ENCODE data around the gene ADARB2. TPM values are rescaled to one million over a fixed set of nuclear protein-coding genes. Genes with fewer than 3 reads are reported as not detected.

The ADARB2 gene
- total and polyA plus RNA-seq, 10 of the 15 experiments (the other 5 are each of a cell fraction or from before 2014, with no cell fraction given): 0.02 to 4.1 (median 0.76) TPM

- no peaks in the 10 kb centered on the region for H3K27me3 ChIP-seq (replicated peaks in 1 of 2; ENCODE audit: control insufficient read depth in 2 of 2, insufficient read depth in 2 of 2, low read length in 1 of 2)
- H3K9ac ChIP-seq (ENCODE audit: control insufficient read depth, insufficient read depth, low read length): no peak overlapping the region
- H3K4me2 ChIP-seq (ENCODE audit: control insufficient read depth, insufficient read depth): no peak overlapping the region
- DNase-seq (ENCODE audit: low read depth, low spot score) (no peak), FAIRE-seq (no peak), ATAC-seq (no peak)
- ChIA-PET SMC1A (ENCODE audit: uncharacterized antibody, unreplicated experiment) (no interaction called here), POLR2A (no interaction called here), CTCF (interaction anchor here (1.3 to 2.5 kb wide), 2 partner anchors 11 to 18 kb away, joined by 3 to 11 read pairs; no protein-coding TSS in a partner anchor), RAD21 (ENCODE audit: unreplicated experiment) (no interaction called here)
- no peaks in the 10 kb centered on the region for H4K20me1 ChIP-seq (ENCODE audit: control insufficient read depth, insufficient read depth)
- in situ Hi-C loops (cut with MboI): no loop called here
- WGBS (ENCODE audit: insufficient coverage, insufficient replicate concordance, low lambda C conversion rate, missing lambda C conversion rate): 41% methylated on average over 15 of the region's 15 CpGs
- no peaks in the 10 kb centered on the region for H3K9me3 ChIP-seq (replicated peaks; ENCODE audit: control insufficient read depth, insufficient read depth, low read length)
- BruUV-seq (replicated peaks): no TSS peak
- no peak overlapping the region for H2AFZ ChIP-seq (ENCODE audit: control insufficient read depth, low read depth, low read length)
- H3K4me1 ChIP-seq (ENCODE audit: control insufficient read depth, insufficient read depth, low read length): no peaks in the 10 kb centered on the region
- intact Hi-C loops (cut with micrococcal nuclease; ENCODE audit: unreplicated experiment): no loop called here
- TF ChIP-seq RELB (IDR thresholded peaks at IDR 0.05; ENCODE audit: low read depth): no peak
- TF ChIP-seq BMI1 (IDR thresholded peaks at IDR 0.05; ENCODE audit: borderline replicate concordance): no peak
- no peak for TF ChIP-seq RELA (IDR thresholded peaks at IDR 0.05; ENCODE audit: borderline replicate concordance, partially characterized antibody)
- TF ChIP-seq CHD2 (IDR thresholded peaks at IDR 0.05; ENCODE audit: borderline replicate concordance, low read depth, low read length): no peak
- no peak for TF ChIP-seq USF1 (IDR thresholded peaks at IDR 0.05; ENCODE audit: borderline replicate concordance, extremely low read length, insufficient read depth, low read depth, low read length)
- no peak for TF ChIP-seq NR2F1 (conservative IDR thresholded peaks at IDR 0.05)
- no peak for TF ChIP-seq PAX5 (IDR thresholded peaks at IDR 0.05; ENCODE audit: borderline replicate concordance, low read depth, low read length)
- no peak for TF ChIP-seq YY1 (IDR thresholded peaks at IDR 0.05; ENCODE audit: low read depth, low read length)
- no peak for TF ChIP-seq IRF5 (IDR thresholded peaks at IDR 0.05; ENCODE audit: borderline replicate concordance)
- TF ChIP-seq E2F8 (IDR thresholded peaks at IDR 0.05; ENCODE audit: low read depth, partially characterized antibody): no peak
- no peak for TF ChIP-seq BRCA1 (IDR thresholded peaks at IDR 0.05; ENCODE audit: low read depth, low read length)
- no peak for TF ChIP-seq GABPA (IDR thresholded peaks at IDR 0.05; ENCODE audit: low read depth)
- no peak for TF ChIP-seq NBN (IDR thresholded peaks at IDR 0.05)
- TF ChIP-seq ZNF384 (IDR thresholded peaks at IDR 0.05; ENCODE audit: borderline replicate concordance, low read depth, low read length): no peak
- H3K36me3 ChIP-seq (ENCODE audit: control insufficient read depth in 2 of 2, insufficient read depth in 2 of 2, low read length in 1 of 2): no peaks in the 10 kb centered on the region
- H3K4me3 ChIP-seq: no peak overlapping the region
- no peaks in the 10 kb centered on the region for H3K79me2 ChIP-seq (ENCODE audit: control insufficient read depth, insufficient read depth, low read length)
- no peak overlapping the region for H3K27ac ChIP-seq (ENCODE audit: control insufficient read depth, insufficient read depth)
Observed at GRCh38 chr10:1366811-1367425, 370.4 kb downstream of the ADARB2 start.

Data from GM12878 (cell line).